ENCODE data around the gene PSMD12. TPM values are rescaled to one million over a fixed set of nuclear protein-coding genes. Genes with fewer than 3 reads are reported as not detected.
"Not testable (repeated sequence)": the region's sequence is repeated elsewhere in the genome, so short reads cannot be mapped to it uniquely, and the experiment has no call there.

The PSMD12 gene
- total and polyA plus RNA-seq, 2 donors (not counting 3 experiments of a cell fraction or from before 2014, with no cell fraction given) = 14.1 to 73.0 TPM

DNA sequence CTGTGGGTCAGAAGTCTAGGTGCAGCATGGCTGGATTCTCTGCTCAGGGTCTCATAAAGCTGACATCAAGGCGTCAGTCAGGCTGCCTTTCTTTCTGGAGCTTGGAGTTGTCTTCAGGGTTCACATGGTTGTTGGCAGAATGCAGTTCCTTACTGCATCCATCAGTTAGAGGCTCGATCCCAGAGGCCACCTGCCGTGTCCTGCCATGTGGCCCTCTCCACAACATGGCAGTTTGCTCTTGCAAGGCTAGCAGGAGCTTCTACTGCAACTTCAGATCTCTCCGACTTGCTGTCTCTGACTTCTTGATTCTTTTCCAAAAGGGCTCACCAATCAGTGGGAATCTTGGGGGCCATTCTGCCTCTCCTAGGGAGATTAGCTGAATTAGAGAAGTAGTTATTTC is 22.6 kb upstream of the PSMD12 start:
- Histone ChIP-seq H3K27ac (ENCODE audit: insufficient read depth, low read depth, low read length) (no peak overlapping the region), H2AFZ (ENCODE audit: low read depth, low read length) (no peak overlapping the region), H3K36me3 (ENCODE audit: control insufficient read depth in 2 of 2, extremely low read depth in 1 of 2, insufficient read depth in 2 of 2, low read length in 2 of 2) (no peaks in the 10 kb centered on the region), H4K20me1 (replicated peaks; ENCODE audit: control insufficient read depth, extremely low read depth, insufficient read depth, low read length) (no peaks in the 10 kb centered on the region), H3K79me2 (ENCODE audit: control insufficient read depth, insufficient read depth, low read length) (no peaks in the 10 kb centered on the region), H3K4me2 (ENCODE audit: insufficient read depth, low read length) (no peak overlapping the region), H3K9ac (replicated peaks; ENCODE audit: extremely low read depth, insufficient read depth, low read length) (no peak overlapping the region), H3K4me1 (ENCODE audit: control insufficient read depth, extremely low read depth, insufficient read depth, low read length) (peaks cover 12% of the 10 kb centered on the region), H3K9me3 (replicated peaks; ENCODE audit: control insufficient read depth, insufficient read depth, low read length) (no peaks in the 10 kb centered on the region), H3K9me1 (replicated peaks; ENCODE audit: control insufficient read depth, extremely low read depth, insufficient read depth, low read length) (no peaks in the 10 kb centered on the region), H3K4me3 (replicated peaks in 1 of 3; ENCODE audit: insufficient read depth in 1 of 3, low read depth in 1 of 3, low read length in 3 of 3) (no peak overlapping the region), H3K27me3 (ENCODE audit: control insufficient read depth in 2 of 2, insufficient read depth in 2 of 2, low read length in 2 of 2) (no peaks in the 10 kb centered on the region)
- dilution Hi-C loops (cut with MboI; ENCODE audit: extremely low pct_ligation_motif_present, low sequenced_read_pairs) = no loop called here
- intact Hi-C loops (cut with micrococcal nuclease) = no loop called here
- ChIA-PET POLR2A (no interaction called here), CTCF (interaction anchor here (0.9 to 6.7 kb wide), 3 partner anchors 10 to 301 kb away, joined by 3 to 131 read pairs (median 3); no protein-coding TSS in a partner anchor)
- no peak for DNase-seq (ENCODE audit: low read depth, low spot score)
- no peak for FAIRE-seq
- no TSS peak for BruUV-seq (replicated peaks)
- no peak for TF ChIP-seq FOS (IDR thresholded peaks at IDR 0.05; ENCODE audit: borderline replicate concordance, insufficient read depth, low read length)
- TF ChIP-seq, protein P1, sequence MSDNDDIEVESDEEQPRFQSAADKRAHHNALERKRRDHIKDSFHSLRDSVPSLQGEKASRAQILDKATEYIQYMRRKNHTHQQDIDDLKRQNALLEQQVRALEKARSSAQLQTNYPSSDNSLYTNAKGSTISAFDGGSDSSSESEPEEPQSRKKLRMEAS (IDR thresholded peaks at IDR 0.05; ENCODE audit: insufficient read depth, insufficient read length) = no peak
- no peak for TF ChIP-seq POLR2A (IDR thresholded peaks at IDR 0.05; ENCODE audit: low read depth, low read length)
- no peak for TF ChIP-seq EZH2 (IDR thresholded peaks at IDR 0.05; ENCODE audit: borderline replicate concordance, low read depth, low read length, severe bottlenecking)
- TF ChIP-seq GATA2 (IDR thresholded peaks at IDR 0.05; ENCODE audit: insufficient read depth, insufficient read length, low read depth, low read length) = no peak
- TF ChIP-seq, protein P2, sequence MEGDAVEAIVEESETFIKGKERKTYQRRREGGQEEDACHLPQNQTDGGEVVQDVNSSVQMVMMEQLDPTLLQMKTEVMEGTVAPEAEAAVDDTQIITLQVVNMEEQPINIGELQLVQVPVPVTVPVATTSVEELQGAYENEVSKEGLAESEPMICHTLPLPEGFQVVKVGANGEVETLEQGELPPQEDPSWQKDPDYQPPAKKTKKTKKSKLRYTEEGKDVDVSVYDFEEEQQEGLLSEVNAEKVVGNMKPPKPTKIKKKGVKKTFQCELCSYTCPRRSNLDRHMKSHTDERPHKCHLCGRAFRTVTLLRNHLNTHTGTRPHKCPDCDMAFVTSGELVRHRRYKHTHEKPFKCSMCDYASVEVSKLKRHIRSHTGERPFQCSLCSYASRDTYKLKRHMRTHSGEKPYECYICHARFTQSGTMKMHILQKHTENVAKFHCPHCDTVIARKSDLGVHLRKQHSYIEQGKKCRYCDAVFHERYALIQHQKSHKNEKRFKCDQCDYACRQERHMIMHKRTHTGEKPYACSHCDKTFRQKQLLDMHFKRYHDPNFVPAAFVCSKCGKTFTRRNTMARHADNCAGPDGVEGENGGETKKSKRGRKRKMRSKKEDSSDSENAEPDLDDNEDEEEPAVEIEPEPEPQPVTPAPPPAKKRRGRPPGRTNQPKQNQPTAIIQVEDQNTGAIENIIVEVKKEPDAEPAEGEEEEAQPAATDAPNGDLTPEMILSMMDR (IDR thresholded peaks at IDR 0.05; ENCODE audit: extremely low read depth in 1 of 2, insufficient read depth in 1 of 2, low read depth in 1 of 2, low read length in 2 of 2) = no peak
- no peak for TF ChIP-seq MYC (IDR thresholded peaks at IDR 0.05; ENCODE audit: low read depth, low read length)
- TF ChIP-seq JUN (IDR thresholded peaks at IDR 0.05; ENCODE audit: borderline replicate concordance, insufficient read depth, insufficient read length, low read depth) = no peak
- no peak for TF ChIP-seq POLR2AphosphoS5 (IDR thresholded peaks at IDR 0.05; ENCODE audit: insufficient read depth, low read depth, low read length)

DNA sequence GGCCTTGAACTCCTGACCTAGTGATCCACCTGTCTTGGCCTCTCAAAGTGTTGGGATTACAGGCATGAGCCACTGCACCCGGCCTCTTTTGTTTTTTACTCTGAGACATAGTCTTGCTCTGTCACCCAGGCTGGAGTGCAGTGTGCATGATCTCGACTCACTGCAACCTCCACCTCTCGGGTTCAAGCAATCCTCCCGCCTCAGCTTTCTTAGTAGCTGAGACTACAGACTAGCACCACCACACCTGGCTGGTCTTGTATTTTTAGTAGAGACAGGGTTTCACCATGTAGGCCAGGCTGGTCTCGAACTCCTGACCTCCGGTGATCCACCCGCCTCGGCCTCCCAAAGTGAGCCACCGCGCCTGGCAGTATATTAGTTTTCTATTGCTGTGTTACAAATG is 22.2 kb upstream of the PSMD12 start:
- intact Hi-C loops (cut with micrococcal nuclease); H3K9ac ChIP-seq (replicated peaks; ENCODE audit: extremely low read depth, insufficient read depth, low read length); POLR2A ChIA-PET; H3K4me2 ChIP-seq (ENCODE audit: insufficient read depth, low read length); H3K9me3 ChIP-seq (replicated peaks; ENCODE audit: control insufficient read depth, insufficient read depth, low read length); H2AFZ ChIP-seq (ENCODE audit: low read depth, low read length); BruUV-seq (replicated peaks); dilution Hi-C loops (cut with MboI; ENCODE audit: extremely low pct_ligation_motif_present, low sequenced_read_pairs); FAIRE-seq; H3K79me2 ChIP-seq (ENCODE audit: control insufficient read depth, insufficient read depth, low read length); H3K36me3 ChIP-seq (ENCODE audit: control insufficient read depth in 2 of 2, extremely low read depth in 1 of 2, insufficient read depth in 2 of 2, low read length in 2 of 2); DNase-seq (ENCODE audit: low read depth, low spot score); H3K27me3 ChIP-seq (ENCODE audit: control insufficient read depth in 2 of 2, insufficient read depth in 2 of 2, low read length in 2 of 2); H3K4me3 ChIP-seq (replicated peaks in 1 of 3; ENCODE audit: insufficient read depth in 1 of 3, low read depth in 1 of 3, low read length in 3 of 3); H4K20me1 ChIP-seq (replicated peaks; ENCODE audit: control insufficient read depth, extremely low read depth, insufficient read depth, low read length); H3K27ac ChIP-seq (ENCODE audit: insufficient read depth, low read depth, low read length); H3K9me1 ChIP-seq (replicated peaks; ENCODE audit: control insufficient read depth, extremely low read depth, insufficient read depth, low read length): not testable (repeated sequence)
- CTCF ChIA-PET = interaction anchor here (0.7 to 6.7 kb wide), 5 partner anchors 10 to 301 kb away, joined by 3 to 131 read pairs (median 3); no protein-coding TSS in a partner anchor
- H3K4me1 ChIP-seq (ENCODE audit: control insufficient read depth, extremely low read depth, insufficient read depth, low read length) = peaks cover 12% of the 10 kb centered on the region
